ENCODE measurements around the gene CXCL17.

The CXCL17 gene

GRCh38 chr19:42423462-42424344, 19.0 kb downstream of the CXCL17 start:
- TF ChIP-seq CTCF (conservative IDR thresholded peaks at IDR 0.05; ENCODE audit: low read depth, low read length) = no peak

GRCh38 chr19:42422901-42423461, 19.8 kb downstream of the CXCL17 start:
- DNase-seq (ENCODE audit: low read depth) = peak; percentile 22
- TF ChIP-seq CTCF (conservative IDR thresholded peaks at IDR 0.05; ENCODE audit: low read depth, low read length) = no peak
- peak overlapping the region; percentile 65 for H3K4me3 ChIP-seq (ENCODE audit: low read depth, low read length)

More at GRCh38 chr19:42423462-42424344, 19.0 kb downstream of the CXCL17 start:
- H3K4me3 ChIP-seq (ENCODE audit: low read depth, low read length) = peak overlapping the region; percentile 65
- DNase-seq (ENCODE audit: low read depth) = peak; percentile 95

- no peak for DNase-seq (ENCODE audit: low read depth)
- no peak for TF ChIP-seq CTCF (conservative IDR thresholded peaks at IDR 0.05; ENCODE audit: low read depth, low read length)
- no peak overlapping the region for H3K4me3 ChIP-seq (ENCODE audit: low read depth, low read length)
Observed at GRCh38 chr19:42422092-42422900, 20.4 kb downstream of the CXCL17 start.

GRCh38 chr19:42421591-42422031, 21.1 kb downstream of the CXCL17 start:
- no peak overlapping the region for H3K4me3 ChIP-seq (ENCODE audit: low read depth, low read length)
- no peak for TF ChIP-seq CTCF (conservative IDR thresholded peaks at IDR 0.05; ENCODE audit: low read depth, low read length)
- no peak for DNase-seq (ENCODE audit: low read depth)

GRCh38 chr19:42421101-42421500, 21.6 kb downstream of the CXCL17 start:
- no peak for DNase-seq (ENCODE audit: low read depth)
- H3K4me3 ChIP-seq (ENCODE audit: low read depth, low read length) = no peak overlapping the region
- no peak for TF ChIP-seq CTCF (conservative IDR thresholded peaks at IDR 0.05; ENCODE audit: low read depth, low read length)

GRCh38 chr19:42420055-42420544, 22.6 kb downstream of the CXCL17 start:
- peak; percentile 65 for TF ChIP-seq CTCF (conservative IDR thresholded peaks at IDR 0.05; ENCODE audit: low read depth, low read length)
- no peak overlapping the region for H3K4me3 ChIP-seq (ENCODE audit: low read depth, low read length)
- DNase-seq (ENCODE audit: low read depth) = peak; percentile 50

Measured in choroid plexus epithelial cell (primary cell).